A549 (cell line): ENCODE data around the gene ZC3H14. TPM values are rescaled to one million over a fixed set of nuclear protein-coding genes. Genes with fewer than 3 reads are reported as not detected.

ENCODE experiments used
- ATAC-seq, 2 experiments: fragments of 200-7000 bp in 1 of 2; fragments of >200 bp in 1 of 2; cut with Nextera tagmentation in 1 of 2; cut with Tn5 transposase in 1 of 2; 3 replicates each; pipeline versions ENCODE4 v1.8.0 to v1.9.1; 2018 to 2020; ENCODE audit warnings: mild to moderate bottlenecking in 1 of 2, moderate library complexity in 1 of 2
- CTCF ChIA-PET: fragments of 300-600 bp; sonication (Branson Sonifier 250); formaldehyde crosslinking; extraction: SDS; loops from one replicate; lab custom pipeline; 2021; ENCODE audit warnings: antibody characterized with exemption, inconsistent platforms; lab: Yijun Ruan, JAX
- POLR2A ChIA-PET: fragments of 350-600 bp; formaldehyde crosslinking; extraction: SDS; loops from one replicate; lab custom pipeline; 2021; ENCODE audit warnings: antibody characterized with exemption, inconsistent platforms; lab: Yijun Ruan, JAX
- DNase-seq, 2 experiments: peaks; one replicate each; pipeline versions ENCODE4 v3.0.0 to v3.0.0-alpha.2; 2011 to 2016; ENCODE audit warnings: low read depth in 1 of 2, low spot score in 1 of 2
- FAIRE-seq: peaks from 2 replicates; lab custom pipeline; 2011; peaks lifted over from hg19 to GRCh38; lab: Jason Lieb, UNC
- H3K27ac ChIP-seq, 2 experiments: fragments of >200 bp; sonication (Bioruptor Twin); formaldehyde crosslinking; 3 replicates each; pipeline ENCODE4 v1.5.1; 2016 to 2017
- H3K4me1 ChIP-seq: fragments of >200 bp; sonication (Bioruptor Twin); formaldehyde crosslinking; 3 replicates; pipeline ENCODE4 v1.6.1; 2016
- H3K4me2 ChIP-seq: fragments of >200 bp; sonication (Bioruptor Twin); formaldehyde crosslinking; 3 replicates; pipeline ENCODE4 v1.6.1; 2016
- H3K4me3 ChIP-seq: fragments of >200 bp; sonication (Bioruptor Twin); formaldehyde crosslinking; 3 replicates; pipeline ENCODE4 v1.5.1; 2016
- H3K9me3 ChIP-seq: fragments of >200 bp; sonication (Bioruptor Twin); formaldehyde crosslinking; 3 replicates; pipeline ENCODE4 v1.6.1; 2016
- CEBPB ChIP-seq, 2 experiments: fragments of >200 bp in 1 of 2; sonication (Bioruptor Twin) in 1 of 2; formaldehyde crosslinking in 1 of 2; IDR thresholded peaks; 2 replicates each; pipeline ENCODE4 v1.6.1; 2012 to 2016
- CHD4 ChIP-seq: fragments of 200-600 bp; sonication (generic); IDR thresholded peaks from 2 replicates; pipeline ENCODE4 v1.6.1; 2016; ENCODE audit warnings: antibody characterized with exemption, mild to moderate bottlenecking, borderline replicate concordance
- ELK1 ChIP-seq: fragments of 150-350 bp; IDR thresholded peaks from 2 replicates; pipeline ENCODE4 v1.6.1; 2014; ENCODE audit warnings: low read depth, mild to moderate bottlenecking, low read length
- EP300 ChIP-seq, 2 experiments: fragments of >200 bp; sonication (Bioruptor Twin); formaldehyde crosslinking; IDR thresholded peaks; 2 replicates in 1 of 2; 3 replicates in 1 of 2; pipeline ENCODE4 v1.6.1; 2016 to 2017
- GATA3 ChIP-seq: IDR thresholded peaks from 2 replicates; pipeline ENCODE4 v1.6.1; 2012; ENCODE audit warnings: borderline replicate concordance
- HDAC2 ChIP-seq: fragments of 200-600 bp; sonication (generic); IDR thresholded peaks from 2 replicates; pipeline ENCODE4 v1.6.1; 2016
- HEYL ChIP-seq: fragments of 250-450 bp; sonication (Bioruptor Pico); IDR thresholded peaks from 2 replicates; pipeline ENCODE4 v1.8.0; 2021; ENCODE audit warnings: mild to moderate bottlenecking, moderate library complexity
- KDM1A ChIP-seq: fragments of 200-600 bp; sonication (generic); IDR thresholded peaks from 2 replicates; pipeline ENCODE4 v1.6.1; 2016; ENCODE audit warnings: low read depth, mild to moderate bottlenecking
- MYC ChIP-seq: IDR thresholded peaks from 2 replicates; pipeline ENCODE4 v1.6.1; 2012; ENCODE audit warnings: mild to moderate bottlenecking, inconsistent platforms, low read length, improper control_type of control experiment, borderline replicate concordance
- NFE2L2 ChIP-seq: fragments of 150-350 bp; conservative IDR thresholded peaks from 2 replicates; pipeline ENCODE4 v1.6.1; 2014; ENCODE audit warnings: low read length
- NPAS2 ChIP-seq: fragments of 250-450 bp; sonication (Bioruptor Pico); IDR thresholded peaks from 2 replicates; pipeline ENCODE4 v1.8.0; 2022; ENCODE audit warnings: mild to moderate bottlenecking, moderate library complexity, borderline replicate concordance
- POLR2A ChIP-seq: IDR thresholded peaks from 2 replicates; pipeline ENCODE4 v1.6.1; 2012; ENCODE audit warnings: mild to moderate bottlenecking, low read length
- POLR2AphosphoS2 ChIP-seq: conservative IDR thresholded peaks from 2 replicates; pipeline ENCODE4 v1.6.1; 2012; ENCODE audit warnings: low read length, improper control_type of control experiment, inconsistent platforms
- RAD21 ChIP-seq, 2 experiments: fragments of >200 bp in 1 of 2; sonication (Bioruptor Twin) in 1 of 2; formaldehyde crosslinking in 1 of 2; IDR thresholded peaks in 1 of 2; conservative IDR thresholded peaks in 1 of 2; 2 replicates in 1 of 2; 3 replicates in 1 of 2; pipeline ENCODE4 v1.6.1; 2012 to 2018; ENCODE audit warnings: inconsistent platforms in 1 of 2
- RNF2 ChIP-seq: fragments of 200-600 bp; sonication (generic); IDR thresholded peaks from 2 replicates; pipeline ENCODE4 v1.6.1; 2016; ENCODE audit warnings: low read depth, mild to moderate bottlenecking, antibody characterized with exemption, moderate library complexity, borderline replicate concordance
- SMC3 ChIP-seq: fragments of >200 bp; sonication (Bioruptor Twin); formaldehyde crosslinking; IDR thresholded peaks from 3 replicates; pipeline ENCODE4 v1.6.1; 2018; ENCODE audit warnings: inconsistent platforms
- WGBS: methylation state at CpG from one replicate; pipeline ENCODE4 v1.1.6; 2017; ENCODE audit errors: missing lambda C conversion rate; 5-methylcytosine and 5-hydroxymethylcytosine counted together
- polyA plus RNA-seq, 4 experiments: library from polyadenylated mRNA; depleted of rRNA in 3 of 4; stranded (reverse); fragments of >200 nt; fragmentation: RNase III in 1 of 4; extraction: RNeasy Plus Mini Kit Qiagen cat#74134 plus additional on column Dnase treatment in 1 of 4; gene quantifications; 2 replicates in 3 of 4; 3 replicates in 1 of 4; pipeline ENCODE4 v1.2.3, GENCODE V29; 2011 to 2017

The ZC3H14 gene
- polyA plus RNA-seq, 2 of the 4 experiments (the other 2 are of a cell fraction), result 64.5 to 141 TPM

DNA sequence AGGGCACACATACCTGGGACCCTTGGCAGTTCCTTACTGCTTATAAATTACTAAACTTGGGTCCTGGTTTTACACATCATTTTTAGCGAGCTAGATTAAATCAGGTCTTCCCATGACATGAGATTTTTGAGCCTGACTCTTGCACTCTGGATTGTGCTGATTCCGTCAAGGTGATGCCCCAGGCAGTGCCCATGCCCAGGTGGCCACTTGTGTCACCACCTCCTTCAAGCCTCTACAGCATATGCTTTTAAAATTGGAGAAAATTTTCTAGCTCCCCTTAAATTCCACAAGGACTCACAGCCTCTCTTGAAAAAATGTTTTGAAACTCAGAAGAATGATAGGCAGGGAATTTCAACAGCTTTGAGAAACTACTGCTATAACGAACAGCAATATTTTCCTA lies 17.6 kb upstream of the ZC3H14 start:
- TF ChIP-seq HEYL (CRISPR knock-in tag), result no peak
- no peak for TF ChIP-seq POLR2AphosphoS2
- TF ChIP-seq CHD4, result no peak
- TF ChIP-seq CEBPB (IDR thresholded peaks at IDR 0.05), result no peak
- no peak for TF ChIP-seq MYC
- TF ChIP-seq NPAS2 (CRISPR knock-in tag), result no peak
- TF ChIP-seq POLR2A, result no peak
- no peak for TF ChIP-seq RNF2
- TF ChIP-seq ELK1, result no peak
- TF ChIP-seq NFE2L2, result no peak
- no peak for TF ChIP-seq RAD21 (conservative IDR thresholded peaks at IDR 0.05 in 1 of 2, IDR thresholded peaks at IDR 0.05 in 1 of 2)
- FAIRE-seq (no peak), ATAC-seq (no peak), DNase-seq (no peak)
- WGBS, result 94% methylated on average over 3 of the region's 3 CpGs
- Histone ChIP-seq H3K4me3 (no peak overlapping the region), H3K4me1 (peaks cover 28% of the 10 kb centered on the region), H3K4me2 (no peak overlapping the region), H3K9me3 (no peaks in the 10 kb centered on the region), H3K27ac (no peak overlapping the region)
- POLR2A ChIA-PET, result no interaction called here
- CTCF ChIA-PET, result no interaction called here

- H3K4me1 ChIP-seq, result peaks cover 27% of the 10 kb centered on the region
- ChIA-PET CTCF (interaction anchor here (0.7 kb wide), 1 partner anchor 10 kb away, joined by 4 read pairs; no protein-coding TSS in a partner anchor), POLR2A (no interaction called here)
- H3K27ac ChIP-seq, result no peak overlapping the region
- no peak for ATAC-seq
- TF ChIP-seq GATA3 (no peak), EP300 (IDR thresholded peaks at IDR 0.05) (no peak), ELK1 (no peak), KDM1A (no peak), CEBPB (IDR thresholded peaks at IDR 0.05) (no peak), HDAC2 (no peak)
- DNase-seq, result no peak
- H3K4me3 ChIP-seq, result no peak overlapping the region
- H3K9me3 ChIP-seq, result no peaks in the 10 kb centered on the region
- 48% methylated on average over 4 of the region's 4 CpGs for WGBS
- FAIRE-seq, result no peak
- no peak overlapping the region for H3K4me2 ChIP-seq
Observed at GRCh38 chr14:88546621-88547385, 16.0 kb upstream of the ZC3H14 start.

DNA sequence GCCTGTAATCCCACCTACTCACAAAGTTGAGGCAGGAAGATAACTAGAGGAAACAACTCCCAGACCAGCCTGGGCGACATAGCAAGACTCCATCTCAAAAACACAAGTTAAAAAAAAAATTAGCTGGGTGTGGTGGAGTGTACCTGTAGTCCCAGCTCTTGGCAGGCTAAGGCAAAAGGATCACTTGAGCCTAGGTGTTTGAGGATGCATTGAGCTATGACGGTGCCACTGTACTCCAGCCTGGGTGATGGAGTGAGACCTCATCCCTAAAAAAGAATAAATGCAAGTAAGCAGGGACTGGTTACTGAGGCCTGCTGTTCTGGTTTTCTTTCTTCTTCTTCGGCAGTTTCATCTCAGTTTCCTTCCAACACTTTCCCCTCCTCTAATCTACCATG lies 15.5 kb upstream of the ZC3H14 start:
- no peak overlapping the region for H3K4me2 ChIP-seq
- no peak for ATAC-seq
- DNase-seq, result no peak
- CTCF ChIA-PET, result interaction anchor here (0.7 kb wide), 1 partner anchor 10 kb away, joined by 4 read pairs; no protein-coding TSS in a partner anchor
- no peak overlapping the region for H3K27ac ChIP-seq
- POLR2A ChIA-PET, result no interaction called here
- 92% methylated on average over 3 of the region's 3 CpGs for WGBS
- peaks cover 31% of the 10 kb centered on the region for H3K4me1 ChIP-seq
- no peak for TF ChIP-seq KDM1A
- TF ChIP-seq, all 56 proteins: peak for 0
- no peak for FAIRE-seq
- Histone ChIP-seq H3K4me3 (no peak overlapping the region), H3K9me3 (no peaks in the 10 kb centered on the region)

- FAIRE-seq, result no peak
- ATAC-seq, result no peak
- Histone ChIP-seq H3K27ac (no peak overlapping the region), H3K9me3 (no peaks in the 10 kb centered on the region)
- ChIA-PET POLR2A (no interaction called here), CTCF (interaction anchor here (1.0 to 1.8 kb wide), 3 partner anchors 58 to 605 kb away, joined by 3 to 4 read pairs (median 3); no protein-coding TSS in a partner anchor)
- over 99% methylated on average over 15 of the region's 15 CpGs for WGBS
- TF ChIP-seq HDAC2, result no peak
- TF ChIP-seq SMC3, result no peak
- TF ChIP-seq, all 56 proteins: peak for 0
- Histone ChIP-seq H3K4me1 (peaks cover 26% of the 10 kb centered on the region), H3K4me3 (no peak overlapping the region), H3K4me2 (peak overlapping the region; percentile 90; the same call in 2 of the 3 replicates)
- DNase-seq, result no peak
Observed at GRCh38 chr14:88550078-88550477, 12.8 kb upstream of the ZC3H14 start.
